Measurements from ENCODE around the gene AMFR.

Gene AMFR

GRCh38 chr16:56425439-56425832 is at the start of gene AMFR:
AMFR (minus strand) TSS chr16:56425545; CDS start chr16:56425327, 218 bp downstream.
- in situ Hi-C loops (cut with MboI; ENCODE audit: low sequenced_read_pairs): no loop called here

GRCh38 chr16:56470666-56471065 is 45.3 kb upstream of the AMFR start:
- in situ Hi-C loops (cut with MboI; ENCODE audit: low sequenced_read_pairs): no loop called here

- in situ Hi-C loops (cut with MboI; ENCODE audit: low sequenced_read_pairs): no loop called here
Measured at GRCh38 chr16:56470232-56470631, 44.9 kb upstream of the AMFR start.

GRCh38 chr16:56469748-56470147 is 44.4 kb upstream of the AMFR start:
- in situ Hi-C loops (cut with MboI; ENCODE audit: low sequenced_read_pairs): no loop called here

GRCh38 chr16:56468800-56469199 is 43.5 kb upstream of the AMFR start:
- in situ Hi-C loops (cut with MboI; ENCODE audit: low sequenced_read_pairs): no loop called here

- in situ Hi-C loops (cut with MboI; ENCODE audit: low sequenced_read_pairs): no loop called here
Measured at GRCh38 chr16:56466344-56466743, 41.0 kb upstream of the AMFR start.

- in situ Hi-C loops (cut with MboI; ENCODE audit: low sequenced_read_pairs): no loop called here
Measured at GRCh38 chr16:56463153-56463552, 37.8 kb upstream of the AMFR start.

- in situ Hi-C loops (cut with MboI; ENCODE audit: low sequenced_read_pairs): no loop called here
Measured at GRCh38 chr16:56462064-56462796, 36.9 kb upstream of the AMFR start.

- in situ Hi-C loops (cut with MboI; ENCODE audit: low sequenced_read_pairs): no loop called here
Measured at GRCh38 chr16:56460101-56460500, 34.8 kb upstream of the AMFR start.

- in situ Hi-C loops (cut with MboI; ENCODE audit: low sequenced_read_pairs): no loop called here
Measured at GRCh38 chr16:56457927-56458470, 32.7 kb upstream of the AMFR start.

GRCh38 chr16:56451753-56452689 is 26.7 kb upstream of the AMFR start:
- in situ Hi-C loops (cut with MboI; ENCODE audit: low sequenced_read_pairs): no loop called here

- in situ Hi-C loops (cut with MboI; ENCODE audit: low sequenced_read_pairs): no loop called here
Measured at GRCh38 chr16:56450986-56451752, 25.8 kb upstream of the AMFR start, which contains the start of the genes NUDT21 and OGFOD1. NUDT21 (minus strand) TSS chr16:56451332; CDS start chr16:56451202, 130 bp downstream. OGFOD1 (plus strand) TSS chr16:56451554; CDS start chr16:56451613, 59 bp downstream.

- in situ Hi-C loops (cut with MboI; ENCODE audit: low sequenced_read_pairs): no loop called here
Measured at GRCh38 chr16:56450275-56450985, 25.1 kb upstream of the AMFR start.

GRCh38 chr16:56448005-56448404 is 22.7 kb upstream of the AMFR start:
- in situ Hi-C loops (cut with MboI; ENCODE audit: low sequenced_read_pairs): no loop called here

GRCh38 chr16:56447286-56447685 is 21.9 kb upstream of the AMFR start:
- in situ Hi-C loops (cut with MboI; ENCODE audit: low sequenced_read_pairs): no loop called here

GRCh38 chr16:56438038-56438437 is 12.7 kb upstream of the AMFR start:
- in situ Hi-C loops (cut with MboI; ENCODE audit: low sequenced_read_pairs): no loop called here

GRCh38 chr16:56436258-56436657 is 10.9 kb upstream of the AMFR start:
- in situ Hi-C loops (cut with MboI; ENCODE audit: low sequenced_read_pairs): no loop called here

GRCh38 chr16:56428091-56428490 is 2.7 kb upstream of the AMFR start:
- in situ Hi-C loops (cut with MboI; ENCODE audit: low sequenced_read_pairs): no loop called here

- in situ Hi-C loops (cut with MboI; ENCODE audit: low sequenced_read_pairs): no loop called here
Measured at GRCh38 chr16:56426585-56426984, 1.2 kb upstream of the AMFR start.

- in situ Hi-C loops (cut with MboI; ENCODE audit: low sequenced_read_pairs): no loop called here
Measured at GRCh38 chr16:56424791-56425438, 430 bp downstream of the AMFR start.
